ENCODE results near the gene EIF4ENIF1.
"Not testable (repeated sequence)": the region's sequence is repeated elsewhere in the genome, so short reads cannot be mapped to it uniquely, and the experiment has no call there.

EIF4ENIF1 gene

GRCh38 chr22:31490496-31490925 lies 869 bp upstream of the EIF4ENIF1 start:
- Histone ChIP-seq H3K9ac (ENCODE audit: low read length) (peak overlapping the region; percentile 55), H3K9me3 (ENCODE audit: control insufficient read depth, low read depth, low read length) (no peaks in the 10 kb centered on the region), H3K27ac (ENCODE audit: low read length) (no peak overlapping the region), H3K36me3 (ENCODE audit: control insufficient read depth, low read depth, low read length) (peaks cover 14% of the 10 kb centered on the region), H3K27me3 (ENCODE audit: control insufficient read depth, insufficient read depth, low read length) (no peaks in the 10 kb centered on the region), H3K4me1 (ENCODE audit: control insufficient read depth, low read depth, low read length) (peaks cover 18% of the 10 kb centered on the region), H3K4me3 (ENCODE audit: low read length) (peak overlapping the region; percentile 66)

GRCh38 chr22:31488988-31489617 lies 539 bp downstream of the EIF4ENIF1 start:
- peak overlapping the region; percentile 66 for H3K4me3 ChIP-seq (ENCODE audit: low read length)
- no peak overlapping the region for H3K27ac ChIP-seq (ENCODE audit: low read length)
- H3K4me1 ChIP-seq (ENCODE audit: control insufficient read depth, low read depth, low read length) = peaks cover 18% of the 10 kb centered on the region
- H3K9me3 ChIP-seq (ENCODE audit: control insufficient read depth, low read depth, low read length) = no peaks in the 10 kb centered on the region
- H3K27me3 ChIP-seq (ENCODE audit: control insufficient read depth, insufficient read depth, low read length) = no peaks in the 10 kb centered on the region
- peaks cover 24% of the 10 kb centered on the region for H3K36me3 ChIP-seq (ENCODE audit: control insufficient read depth, low read depth, low read length)
- peak overlapping the region; percentile 46 for H3K9ac ChIP-seq (ENCODE audit: low read length)

- Histone ChIP-seq H3K27me3 (ENCODE audit: control insufficient read depth, insufficient read depth, low read length) (no peaks in the 10 kb centered on the region), H3K4me1 (ENCODE audit: control insufficient read depth, low read depth, low read length) (peaks cover 18% of the 10 kb centered on the region), H3K4me3 (ENCODE audit: low read length) (peak overlapping the region; percentile 66), H3K27ac (ENCODE audit: low read length) (no peak overlapping the region), H3K9me3 (ENCODE audit: control insufficient read depth, low read depth, low read length) (no peaks in the 10 kb centered on the region), H3K36me3 (ENCODE audit: control insufficient read depth, low read depth, low read length) (peaks cover 27% of the 10 kb centered on the region), H3K9ac (ENCODE audit: low read length) (peak overlapping the region; percentile 46)
Observed at GRCh38 chr22:31488346-31488883, 1.2 kb downstream of the EIF4ENIF1 start.

GRCh38 chr22:31486951-31487350 lies 2.7 kb downstream of the EIF4ENIF1 start:
- H3K9me3 ChIP-seq (ENCODE audit: control insufficient read depth, low read depth, low read length) = no peaks in the 10 kb centered on the region
- H3K27me3 ChIP-seq (ENCODE audit: control insufficient read depth, insufficient read depth, low read length) = no peaks in the 10 kb centered on the region
- no peak overlapping the region for H3K9ac ChIP-seq (ENCODE audit: low read length)
- H3K36me3 ChIP-seq (ENCODE audit: control insufficient read depth, low read depth, low read length) = peaks cover 33% of the 10 kb centered on the region
- peaks cover 18% of the 10 kb centered on the region for H3K4me1 ChIP-seq (ENCODE audit: control insufficient read depth, low read depth, low read length)
- H3K27ac ChIP-seq (ENCODE audit: low read length) = no peak overlapping the region
- H3K4me3 ChIP-seq (ENCODE audit: low read length) = no peak overlapping the region

- Histone ChIP-seq H3K36me3 (ENCODE audit: control insufficient read depth, low read depth, low read length) (peaks cover 39% of the 10 kb centered on the region), H3K4me1 (ENCODE audit: control insufficient read depth, low read depth, low read length) (peaks cover 16% of the 10 kb centered on the region)
- not testable (repeated sequence) for H3K4me3 ChIP-seq (ENCODE audit: low read length); H3K27me3 ChIP-seq (ENCODE audit: control insufficient read depth, insufficient read depth, low read length); H3K9ac ChIP-seq (ENCODE audit: low read length); H3K27ac ChIP-seq (ENCODE audit: low read length); H3K9me3 ChIP-seq (ENCODE audit: control insufficient read depth, low read depth, low read length)
Observed at GRCh38 chr22:31486369-31486768, 3.3 kb downstream of the EIF4ENIF1 start.

- H3K27me3 ChIP-seq (ENCODE audit: control insufficient read depth, insufficient read depth, low read length); H3K4me1 ChIP-seq (ENCODE audit: control insufficient read depth, low read depth, low read length); H3K9me3 ChIP-seq (ENCODE audit: control insufficient read depth, low read depth, low read length); H3K4me3 ChIP-seq (ENCODE audit: low read length); H3K27ac ChIP-seq (ENCODE audit: low read length); H3K9ac ChIP-seq (ENCODE audit: low read length): not testable (repeated sequence)
- peaks cover 46% of the 10 kb centered on the region for H3K36me3 ChIP-seq (ENCODE audit: control insufficient read depth, low read depth, low read length)
Observed at GRCh38 chr22:31482470-31482869, 7.2 kb downstream of the EIF4ENIF1 start.

GRCh38 chr22:31481129-31481528 lies 8.5 kb downstream of the EIF4ENIF1 start:
- no peak overlapping the region for H3K27ac ChIP-seq (ENCODE audit: low read length)
- H3K4me3 ChIP-seq (ENCODE audit: low read length) = no peak overlapping the region
- peaks cover 44% of the 10 kb centered on the region for H3K36me3 ChIP-seq (ENCODE audit: control insufficient read depth, low read depth, low read length)
- no peaks in the 10 kb centered on the region for H3K4me1 ChIP-seq (ENCODE audit: control insufficient read depth, low read depth, low read length)
- no peaks in the 10 kb centered on the region for H3K27me3 ChIP-seq (ENCODE audit: control insufficient read depth, insufficient read depth, low read length)
- no peak overlapping the region for H3K9ac ChIP-seq (ENCODE audit: low read length)
- no peaks in the 10 kb centered on the region for H3K9me3 ChIP-seq (ENCODE audit: control insufficient read depth, low read depth, low read length)

- Histone ChIP-seq H3K9ac (ENCODE audit: low read length) (no peak overlapping the region), H3K4me3 (ENCODE audit: low read length) (no peak overlapping the region), H3K27ac (ENCODE audit: low read length) (no peak overlapping the region), H3K36me3 (ENCODE audit: control insufficient read depth, low read depth, low read length) (peaks cover 36% of the 10 kb centered on the region), H3K4me1 (ENCODE audit: control insufficient read depth, low read depth, low read length) (no peaks in the 10 kb centered on the region), H3K27me3 (ENCODE audit: control insufficient read depth, insufficient read depth, low read length) (no peaks in the 10 kb centered on the region), H3K9me3 (ENCODE audit: control insufficient read depth, low read depth, low read length) (no peaks in the 10 kb centered on the region)
Observed at GRCh38 chr22:31477329-31477728, 12.3 kb downstream of the EIF4ENIF1 start.

GRCh38 chr22:31475800-31476199 lies 13.8 kb downstream of the EIF4ENIF1 start:
- Histone ChIP-seq H3K27me3 (ENCODE audit: control insufficient read depth, insufficient read depth, low read length) (no peaks in the 10 kb centered on the region), H3K9me3 (ENCODE audit: control insufficient read depth, low read depth, low read length) (no peaks in the 10 kb centered on the region), H3K4me1 (ENCODE audit: control insufficient read depth, low read depth, low read length) (no peaks in the 10 kb centered on the region), H3K9ac (ENCODE audit: low read length) (no peak overlapping the region), H3K4me3 (ENCODE audit: low read length) (no peak overlapping the region), H3K36me3 (ENCODE audit: control insufficient read depth, low read depth, low read length) (peaks cover 23% of the 10 kb centered on the region), H3K27ac (ENCODE audit: low read length) (no peak overlapping the region)

- H3K4me3 ChIP-seq (ENCODE audit: low read length) = no peak overlapping the region
- no peak overlapping the region for H3K9ac ChIP-seq (ENCODE audit: low read length)
- H3K36me3 ChIP-seq (ENCODE audit: control insufficient read depth, low read depth, low read length) = peaks cover 17% of the 10 kb centered on the region
- H3K27ac ChIP-seq (ENCODE audit: low read length) = no peak overlapping the region
- H3K9me3 ChIP-seq (ENCODE audit: control insufficient read depth, low read depth, low read length) = no peaks in the 10 kb centered on the region
- H3K27me3 ChIP-seq (ENCODE audit: control insufficient read depth, insufficient read depth, low read length) = no peaks in the 10 kb centered on the region
- H3K4me1 ChIP-seq (ENCODE audit: control insufficient read depth, low read depth, low read length) = no peaks in the 10 kb centered on the region
Observed at GRCh38 chr22:31474743-31475142, 14.9 kb downstream of the EIF4ENIF1 start.

- no peaks in the 10 kb centered on the region for H3K9me3 ChIP-seq (ENCODE audit: control insufficient read depth, low read depth, low read length)
- H3K27ac ChIP-seq (ENCODE audit: low read length) = no peak overlapping the region
- H3K4me1 ChIP-seq (ENCODE audit: control insufficient read depth, low read depth, low read length) = no peaks in the 10 kb centered on the region
- H3K36me3 ChIP-seq (ENCODE audit: control insufficient read depth, low read depth, low read length) = peaks cover 55% of the 10 kb centered on the region
- no peak overlapping the region for H3K4me3 ChIP-seq (ENCODE audit: low read length)
- H3K9ac ChIP-seq (ENCODE audit: low read length) = no peak overlapping the region
- no peaks in the 10 kb centered on the region for H3K27me3 ChIP-seq (ENCODE audit: control insufficient read depth, insufficient read depth, low read length)
Observed at GRCh38 chr22:31465307-31465706, 24.3 kb downstream of the EIF4ENIF1 start.

GRCh38 chr22:31461699-31462098 lies 27.9 kb downstream of the EIF4ENIF1 start:
- Histone ChIP-seq H3K36me3 (ENCODE audit: control insufficient read depth, low read depth, low read length) (peaks cover 56% of the 10 kb centered on the region), H3K9ac (ENCODE audit: low read length) (no peak overlapping the region)

More at GRCh38 chr22:31461699-31462098, 27.9 kb downstream of the EIF4ENIF1 start:
- Histone ChIP-seq H3K9me3 (ENCODE audit: control insufficient read depth, low read depth, low read length) (no peaks in the 10 kb centered on the region), H3K27me3 (ENCODE audit: control insufficient read depth, insufficient read depth, low read length) (no peaks in the 10 kb centered on the region), H3K4me3 (ENCODE audit: low read length) (no peak overlapping the region), H3K4me1 (ENCODE audit: control insufficient read depth, low read depth, low read length) (no peaks in the 10 kb centered on the region), H3K27ac (ENCODE audit: low read length) (no peak overlapping the region)
